ENCODE measurements around the gene GAB2.
A peak's percentile ranks its signal among the peaks of the same experiment; 100 is the strongest.
"Not testable (repeated sequence)": the region's sequence is repeated elsewhere in the genome, so short reads cannot be mapped to it uniquely, and the experiment has no call there.

Gene GAB2

GRCh38 chr11:78199015-78199652, 218.5 kb downstream of the GAB2 start:
- no peak for DNase-seq

GRCh38 chr11:78197816-78198215, 219.8 kb downstream of the GAB2 start:
- no peak for DNase-seq

GRCh38 chr11:78196661-78197091, 220.9 kb downstream of the GAB2 start:
- no peak for DNase-seq

- DNase-seq, result no peak
Observed at GRCh38 chr11:78195917-78196560, 221.6 kb downstream of the GAB2 start.

DNA sequence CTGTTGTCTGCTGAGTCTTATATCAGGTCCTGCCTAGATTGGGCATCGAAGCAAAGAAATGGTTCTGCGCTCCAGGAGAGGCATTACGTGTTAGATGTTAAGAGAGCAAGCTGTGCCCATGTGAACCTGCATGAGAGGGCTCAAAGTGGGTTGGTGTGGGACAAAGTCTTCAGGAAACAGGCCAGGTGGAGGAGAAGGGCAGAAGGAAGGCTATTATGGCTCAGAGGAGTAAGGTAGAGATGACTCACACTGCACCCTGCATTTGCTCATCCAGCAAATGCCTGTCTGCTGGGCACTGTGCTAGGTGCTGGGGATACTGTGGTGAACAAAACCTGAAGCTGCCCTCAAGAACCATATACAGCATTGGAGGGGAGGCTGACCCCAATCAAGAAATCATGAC, 223.1 kb downstream of the GAB2 start:
- no peak for DNase-seq

GRCh38 chr11:78193806-78194205, 223.8 kb downstream of the GAB2 start:
- DNase-seq, result no peak

DNA sequence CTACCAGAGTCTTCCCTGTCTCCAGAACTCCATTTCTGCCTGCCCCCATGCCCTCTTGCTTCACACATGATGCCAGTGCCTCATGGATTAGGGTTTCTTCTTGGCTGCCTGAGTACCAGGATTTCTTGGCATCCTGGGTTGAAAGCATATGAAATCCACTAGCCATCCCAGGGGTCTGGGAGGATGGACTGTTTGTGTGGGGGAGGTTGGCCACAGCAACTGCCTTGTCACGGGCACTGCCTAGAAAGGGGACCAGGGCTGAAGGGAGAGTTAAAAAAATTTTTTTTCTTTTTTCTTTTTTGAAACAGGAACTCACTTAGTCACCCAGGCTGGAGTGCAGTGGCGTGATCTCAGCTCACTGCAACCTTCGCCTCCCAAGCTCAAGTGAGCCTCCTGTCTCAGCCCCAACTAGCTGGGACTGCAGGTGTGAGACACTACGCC, 224.7 kb downstream of the GAB2 start:
- DNase-seq, result no peak

DNA sequence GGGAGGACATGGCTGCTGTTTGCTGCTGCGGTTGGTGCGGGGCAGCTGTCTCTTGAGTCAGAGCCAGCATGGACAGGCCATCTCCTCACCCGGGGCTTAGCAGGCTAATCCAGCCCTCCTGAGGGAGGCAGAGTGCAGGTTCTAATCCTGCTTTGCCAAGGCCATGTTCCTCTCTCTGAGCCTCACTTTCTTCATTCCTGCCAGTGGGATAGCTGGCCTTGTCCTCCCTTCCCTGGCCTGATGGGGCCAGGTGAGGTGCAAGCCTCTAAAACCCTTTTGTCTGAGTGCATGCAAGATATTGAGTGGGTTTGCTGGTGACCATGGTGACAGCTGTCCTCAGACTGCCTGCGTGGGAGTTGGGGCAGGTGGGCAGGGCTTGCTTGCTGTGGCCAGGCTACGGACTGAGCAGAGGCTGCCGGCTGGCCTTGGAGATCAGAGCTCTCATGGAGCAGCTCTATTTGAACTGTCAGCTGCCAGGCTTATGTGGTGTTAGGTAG, 225.3 kb downstream of the GAB2 start:
- DNase-seq, result no peak

GRCh38 chr11:78190871-78191538, 226.6 kb downstream of the GAB2 start:
- no peak for DNase-seq

GRCh38 chr11:78190374-78190773, 227.2 kb downstream of the GAB2 start:
- no peak for DNase-seq

- DNase-seq, result no peak
Observed at GRCh38 chr11:78189851-78190250, 227.8 kb downstream of the GAB2 start.

GRCh38 chr11:78189174-78189724, 228.4 kb downstream of the GAB2 start:
- no peak for DNase-seq

DNA sequence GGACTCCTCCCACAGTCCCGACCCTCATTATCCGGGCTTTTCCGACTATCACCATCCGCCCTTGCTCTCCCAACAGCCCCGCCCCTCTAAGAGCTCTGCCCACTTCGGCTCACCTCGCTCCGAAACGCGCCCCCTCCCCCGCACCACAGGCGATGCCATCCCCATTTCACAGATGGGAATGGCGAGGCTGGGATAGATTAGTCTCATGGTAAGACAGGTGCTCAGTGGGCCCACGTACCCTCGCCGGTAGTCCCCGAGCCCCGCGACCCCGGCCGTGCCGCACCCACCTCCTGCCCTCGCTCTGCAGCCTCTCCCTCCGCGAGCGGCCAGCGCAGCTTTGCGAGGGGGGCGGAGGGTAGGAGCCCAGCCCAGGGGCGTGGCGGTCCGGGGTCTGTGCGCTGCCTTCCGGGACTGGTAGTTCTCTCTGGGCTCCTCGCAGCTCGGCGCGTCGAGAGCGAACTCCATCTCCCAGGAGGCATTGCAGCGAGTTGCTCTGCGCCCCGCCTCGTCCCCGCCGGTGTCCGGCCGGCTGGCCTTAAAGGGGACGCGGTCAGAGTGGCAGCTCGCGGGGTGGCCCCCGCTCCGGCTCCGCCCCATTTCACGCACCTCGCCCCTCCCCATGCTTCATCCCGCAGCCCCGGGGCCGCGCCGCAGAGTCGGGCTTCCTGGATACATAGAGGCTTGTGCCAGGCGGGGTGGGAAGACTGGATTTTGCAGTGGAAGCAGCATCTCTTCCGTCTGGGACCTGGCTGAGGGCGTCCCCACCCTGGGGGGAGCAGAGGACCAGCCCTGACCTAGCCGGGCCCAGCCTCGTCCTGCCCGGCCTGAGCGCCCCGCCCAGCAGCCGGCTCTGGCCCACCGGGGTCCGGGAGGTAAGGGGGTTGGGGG, 229.1 kb downstream of the GAB2 start, which contains the start of the genes KCTD21 and USP35:
TSS of gene KCTD21 (minus strand) at position 341 of the 888 bp plus-strand sequence. CDS start 14,072 bp downstream, outside the sequence.
TSS of gene USP35 (plus strand) at position 634 of the 888 bp plus-strand sequence. CDS start 7,327 bp downstream, outside the sequence.
- peak; percentile 93 to 95 for DNase-seq

DNA sequence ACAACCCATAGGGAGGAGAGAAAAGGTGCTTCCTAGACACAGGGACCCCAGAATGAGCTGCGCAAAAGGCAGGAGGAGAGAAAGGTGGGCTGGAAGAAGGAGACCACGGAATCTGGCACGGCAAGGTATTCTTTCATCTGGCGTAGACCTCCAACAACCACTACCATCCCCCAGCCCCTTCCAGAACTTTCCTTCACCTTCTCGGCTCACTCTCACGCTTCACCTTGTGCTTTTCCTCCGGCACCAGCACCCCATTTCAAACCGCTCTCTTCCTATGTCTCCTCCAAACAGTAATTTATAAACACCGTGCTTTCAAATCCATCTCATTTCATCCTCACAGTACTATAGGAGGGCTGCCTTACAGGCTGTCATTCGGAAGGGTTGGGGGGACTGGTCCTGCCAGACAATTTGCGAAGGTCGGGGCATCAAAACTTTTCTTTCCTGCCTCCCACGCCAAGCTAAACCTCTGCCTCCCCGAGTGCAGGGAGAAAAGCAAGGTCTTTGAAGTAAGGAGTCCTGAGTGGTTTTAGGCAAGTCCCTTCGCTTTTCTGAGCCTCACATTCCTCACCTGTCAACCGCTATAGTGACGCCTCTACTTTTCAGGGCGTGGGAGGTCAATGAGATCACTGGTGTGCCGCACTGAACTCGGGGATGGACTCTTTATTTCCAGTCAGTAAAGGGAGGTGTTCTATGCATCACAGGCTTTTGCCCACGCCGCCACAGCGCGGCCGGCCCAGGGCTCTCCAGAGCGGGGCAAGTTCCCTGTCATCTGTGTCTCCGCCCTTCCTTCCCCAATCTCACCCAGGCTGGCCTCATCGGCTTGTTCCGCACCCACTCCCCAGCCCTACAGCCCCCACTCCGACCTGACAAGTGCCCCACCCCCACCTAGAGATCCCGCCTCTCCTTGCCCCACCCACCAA, 230.0 kb downstream of the GAB2 start:
- peak; percentile 74 to 80 for DNase-seq

GRCh38 chr11:78181185-78181584, 236.4 kb downstream of the GAB2 start:
- DNase-seq, result no peak

- DNase-seq, result no peak
Observed at GRCh38 chr11:78180751-78181150, 236.9 kb downstream of the GAB2 start.

- DNase-seq, result no peak
Observed at GRCh38 chr11:78179459-78180071, 238.1 kb downstream of the GAB2 start.

- DNase-seq, result no peak
Observed at GRCh38 chr11:78177216-78177615, 240.4 kb downstream of the GAB2 start.

DNA sequence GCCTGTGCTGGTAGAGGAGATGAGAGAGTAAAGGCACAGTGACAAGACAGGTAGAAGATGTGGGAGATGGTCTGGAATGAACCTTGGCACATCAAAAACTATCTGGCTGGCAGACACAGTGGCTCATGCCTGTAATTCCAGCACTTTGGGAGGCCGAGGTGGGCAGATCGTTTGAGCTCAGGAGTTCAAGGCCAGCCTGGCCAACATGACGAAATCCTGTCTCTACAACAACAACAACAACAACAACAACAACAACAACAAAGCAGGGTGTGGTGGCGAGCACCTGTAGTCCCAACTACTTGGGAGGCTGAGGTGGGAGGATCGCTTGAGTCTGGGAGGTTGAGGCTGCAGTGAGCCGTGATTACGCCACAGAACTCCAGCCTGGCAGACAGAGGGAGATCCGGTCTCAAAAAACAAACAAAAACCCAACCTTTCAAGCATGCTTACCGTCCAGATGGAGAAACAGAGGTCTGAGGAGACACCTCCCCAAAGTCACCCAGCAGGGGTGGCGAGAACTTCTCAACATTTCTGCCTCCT, 240.9 kb downstream of the GAB2 start:
- no peak for DNase-seq

DNA sequence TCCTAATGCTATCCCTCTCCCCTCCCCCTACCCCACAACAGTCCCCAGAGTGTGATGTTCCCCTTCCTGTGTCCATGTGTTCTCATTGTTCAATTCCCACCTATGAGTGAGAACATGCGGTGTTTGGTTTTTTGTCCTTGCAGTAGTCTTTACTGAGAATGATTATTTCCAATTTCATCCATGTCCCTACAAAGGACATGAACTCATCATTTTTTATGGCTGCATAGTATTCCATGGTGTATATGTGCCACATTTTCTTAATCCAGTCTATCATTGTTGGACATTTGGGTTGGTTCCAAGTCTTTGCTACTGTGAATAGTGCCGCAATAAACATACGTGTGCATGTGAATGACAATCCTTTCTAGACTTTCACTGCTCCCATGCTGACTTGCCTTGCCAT, 241.8 kb downstream of the GAB2 start:
- DNase-seq, result not testable (repeated sequence)

All from activated CD4-positive, alpha-beta T cell treated with anti-CD3 and anti-CD28 coated beads, Interleukin-2, amount 50 U/mL, for 48 hours (primary cell).